ENCODE data around the gene HEXD.
"Not testable (repeated sequence)": the region's sequence is repeated elsewhere in the genome, so short reads cannot be mapped to it uniquely, and the experiment has no call there.

HEXD gene

DNA sequence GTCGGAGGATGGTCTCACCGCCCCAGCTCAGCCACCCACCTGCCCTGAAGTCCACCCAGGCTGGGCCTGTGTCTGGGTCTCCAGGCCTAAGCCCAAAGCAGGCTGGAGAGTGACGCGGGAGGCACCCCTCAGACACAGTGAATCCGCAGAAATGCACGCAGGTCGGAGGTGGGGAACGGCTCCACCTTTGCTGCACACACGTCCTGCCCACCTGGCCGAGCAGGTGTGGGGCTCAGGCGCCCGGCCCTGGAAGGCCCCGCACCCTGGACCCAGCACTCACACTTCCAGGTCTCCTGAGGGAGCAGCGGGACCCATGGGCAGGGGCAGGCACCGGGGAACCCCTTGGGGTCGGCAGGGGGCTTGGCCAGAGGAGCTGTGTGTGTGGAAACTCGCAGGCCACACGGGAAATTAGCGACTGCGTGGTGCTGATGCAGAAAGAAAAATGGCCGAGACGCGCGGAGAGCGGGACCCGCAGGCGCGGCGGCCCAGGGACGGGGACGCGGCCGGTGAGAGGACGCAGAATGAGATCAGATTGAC, 21.8 kb downstream of the HEXD start:
- DNase-seq (ENCODE audit: low read depth, low spot score) = no peak

DNA sequence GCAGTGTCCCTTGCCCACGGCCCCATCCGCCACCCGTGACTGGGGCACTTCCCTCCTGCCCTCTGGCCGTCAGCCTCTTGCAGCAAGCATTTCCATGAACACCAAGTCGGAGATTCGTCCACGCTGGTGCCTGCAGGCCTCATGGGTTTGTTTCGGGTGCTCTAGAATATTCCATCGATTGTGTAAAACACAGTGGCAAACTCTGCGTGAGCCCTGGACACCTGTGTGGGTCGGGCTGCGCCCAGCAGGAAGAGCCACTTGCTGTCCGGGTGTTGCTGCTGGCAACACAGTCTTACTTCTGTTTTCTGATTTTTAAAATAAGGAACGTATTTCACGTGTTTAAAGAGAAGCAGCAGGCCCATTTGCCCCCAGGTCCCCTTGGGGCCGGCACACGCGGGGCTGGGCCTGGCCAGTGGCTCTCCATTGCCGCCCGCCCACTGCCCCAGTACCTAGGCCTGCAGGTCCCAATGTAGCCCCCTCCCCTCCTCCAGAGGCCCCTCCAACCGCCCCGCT, 22.4 kb downstream of the HEXD start:
- no peak for DNase-seq (ENCODE audit: low read depth, low spot score)

DNA sequence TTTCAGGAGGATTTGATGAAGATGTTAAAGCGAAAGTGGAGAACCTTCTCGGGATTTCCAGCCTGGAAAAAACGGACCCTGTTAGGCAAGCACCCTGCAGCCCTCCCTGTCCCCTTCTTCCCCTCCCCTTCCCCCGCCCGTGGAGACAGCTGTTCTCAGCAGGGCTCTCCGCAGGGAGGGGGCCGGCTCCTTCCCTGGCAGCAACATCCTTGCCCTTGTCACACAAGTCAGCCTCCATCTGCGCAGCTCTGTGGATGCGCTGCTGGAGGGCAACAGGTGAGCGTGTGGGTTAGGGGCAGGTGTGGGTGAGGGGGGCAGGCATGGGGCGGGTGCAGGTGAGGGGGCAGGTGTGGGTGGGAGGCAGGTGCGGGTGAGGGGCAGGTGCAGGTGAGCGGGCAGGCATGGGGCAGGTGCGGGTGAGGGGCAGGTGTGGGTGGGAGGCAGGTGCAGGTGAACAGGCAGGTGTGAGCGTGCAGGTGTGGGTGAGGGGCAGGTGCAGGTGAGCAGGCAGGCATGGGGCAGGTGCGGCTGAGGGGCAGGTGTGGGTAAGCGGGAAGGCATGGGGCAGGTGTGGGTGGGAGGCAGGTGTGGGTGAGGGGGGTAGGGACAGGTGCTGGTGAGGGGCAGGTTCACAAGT, 23.0 kb downstream of the HEXD start:
- no peak for DNase-seq (ENCODE audit: low read depth, low spot score)

DNA sequence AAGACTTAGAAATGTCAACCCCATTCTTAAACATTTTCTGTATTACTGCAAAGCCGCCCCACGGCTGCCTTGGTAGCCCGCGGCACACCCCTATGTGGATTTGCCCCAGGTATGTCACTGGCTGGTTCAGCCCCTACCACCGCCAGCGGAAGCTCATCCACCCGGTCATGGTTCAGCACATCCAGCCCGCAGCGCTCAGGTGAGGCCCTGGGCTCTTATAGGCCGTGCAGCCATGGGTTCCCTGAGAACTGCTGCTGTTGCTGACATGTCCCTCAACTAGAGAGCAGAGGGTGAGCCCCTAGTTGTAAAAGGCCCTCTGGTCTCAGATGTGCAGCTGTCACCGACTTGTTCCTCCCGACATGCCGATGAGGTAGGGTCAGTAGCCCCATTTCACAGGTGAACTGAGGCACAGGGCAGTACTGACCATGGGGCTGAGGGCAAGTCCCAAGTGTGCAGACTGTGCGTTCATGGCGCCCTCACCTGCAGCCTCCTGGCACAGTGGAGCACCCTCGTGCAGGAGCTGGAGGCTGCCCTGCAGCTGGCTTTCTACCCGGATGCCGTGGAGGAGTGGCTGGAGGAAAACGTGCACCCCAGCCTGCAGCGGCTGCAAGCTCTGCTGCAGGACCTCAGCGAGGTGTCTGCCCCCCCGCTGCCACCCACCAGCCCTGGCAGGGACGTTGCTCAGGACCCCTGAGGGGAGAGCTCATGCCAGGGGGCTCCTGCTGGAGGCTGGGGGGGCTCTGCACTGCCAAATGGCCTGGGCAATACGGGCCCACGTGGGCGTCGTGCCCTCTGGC, 23.7 kb downstream of the HEXD start:
- no peak for DNase-seq (ENCODE audit: low read depth, low spot score)

DNA sequence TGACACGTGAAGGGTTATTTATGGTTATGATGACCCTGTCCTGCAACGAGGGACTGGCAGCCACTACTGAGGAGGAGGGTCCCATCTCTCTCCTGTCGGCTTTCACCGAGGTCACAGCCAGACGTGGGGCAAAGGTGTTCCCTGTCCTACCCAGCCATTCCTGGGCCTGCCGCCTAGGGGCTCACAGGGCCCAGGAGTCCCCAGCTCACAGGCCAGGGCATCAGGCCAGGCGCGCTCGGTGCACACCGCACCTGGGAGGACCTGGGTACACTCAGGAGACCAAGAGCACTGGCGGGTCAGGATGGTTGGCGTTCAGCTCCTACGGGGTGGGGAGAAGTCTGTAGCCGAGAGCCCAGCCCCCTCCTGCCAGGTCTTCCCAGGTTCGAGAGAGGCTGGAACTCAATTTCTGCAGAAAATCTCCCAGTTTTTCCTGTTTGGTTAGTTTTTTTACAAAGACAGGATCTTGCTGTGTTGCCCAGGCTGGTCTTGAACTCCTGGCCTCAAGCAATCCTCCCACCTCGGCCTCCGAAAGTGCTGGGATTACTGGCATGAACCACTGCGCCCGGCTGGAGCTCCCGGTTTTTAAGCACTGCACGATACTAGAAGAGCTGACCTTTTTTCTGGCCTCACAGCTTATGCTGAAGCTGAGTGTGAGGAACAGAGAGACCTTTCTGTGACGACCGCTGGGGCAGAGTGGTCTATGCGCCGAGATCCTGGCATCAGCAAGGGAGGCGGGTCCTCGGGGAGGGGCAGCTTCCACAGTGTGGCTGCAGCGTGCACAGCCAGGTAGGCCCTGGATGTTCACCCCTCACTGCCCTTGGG, 24.7 kb downstream of the HEXD start:
- no peak for DNase-seq (ENCODE audit: low read depth, low spot score)

DNA sequence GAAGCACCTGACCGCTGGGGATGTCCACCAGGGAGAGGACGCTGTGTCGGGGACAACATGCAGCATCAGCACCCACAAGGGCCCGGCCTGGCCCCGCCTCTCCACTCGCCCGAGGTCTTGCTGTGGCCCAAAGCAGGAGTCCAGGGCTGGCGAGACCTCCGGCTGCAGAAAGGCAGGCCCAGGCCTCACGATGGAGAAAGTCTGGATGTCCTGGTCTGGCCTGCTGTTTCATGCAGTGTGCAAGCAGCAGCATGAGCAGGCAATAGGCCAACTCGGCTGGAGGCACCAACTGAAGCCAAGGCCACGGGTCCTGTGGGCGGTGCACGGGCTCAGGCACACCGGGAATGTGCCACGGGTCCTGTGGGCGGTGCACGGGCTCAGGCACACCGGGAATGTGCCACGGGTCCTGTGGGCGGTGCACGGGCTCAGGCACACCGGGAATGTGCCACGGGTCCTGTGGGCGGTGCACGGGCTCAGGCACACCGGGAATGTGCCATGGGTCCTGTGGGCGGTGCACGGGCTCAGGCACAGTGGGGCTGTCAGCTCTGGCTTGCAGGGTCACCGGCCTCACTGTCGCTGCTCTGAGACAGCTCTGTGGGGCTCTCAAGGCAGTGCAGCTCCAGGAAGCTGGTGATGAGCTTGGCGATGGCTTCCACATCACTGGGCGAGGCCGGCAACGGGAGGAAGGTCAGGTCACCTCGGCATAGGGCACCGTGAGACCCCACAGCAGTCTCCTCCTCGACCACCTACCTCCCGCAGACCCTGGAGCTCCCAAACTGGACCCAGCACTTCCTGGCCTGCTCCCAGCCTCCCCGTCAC, 25.5 kb downstream of the HEXD start:
- no peak for DNase-seq (ENCODE audit: low read depth, low spot score)

DNA sequence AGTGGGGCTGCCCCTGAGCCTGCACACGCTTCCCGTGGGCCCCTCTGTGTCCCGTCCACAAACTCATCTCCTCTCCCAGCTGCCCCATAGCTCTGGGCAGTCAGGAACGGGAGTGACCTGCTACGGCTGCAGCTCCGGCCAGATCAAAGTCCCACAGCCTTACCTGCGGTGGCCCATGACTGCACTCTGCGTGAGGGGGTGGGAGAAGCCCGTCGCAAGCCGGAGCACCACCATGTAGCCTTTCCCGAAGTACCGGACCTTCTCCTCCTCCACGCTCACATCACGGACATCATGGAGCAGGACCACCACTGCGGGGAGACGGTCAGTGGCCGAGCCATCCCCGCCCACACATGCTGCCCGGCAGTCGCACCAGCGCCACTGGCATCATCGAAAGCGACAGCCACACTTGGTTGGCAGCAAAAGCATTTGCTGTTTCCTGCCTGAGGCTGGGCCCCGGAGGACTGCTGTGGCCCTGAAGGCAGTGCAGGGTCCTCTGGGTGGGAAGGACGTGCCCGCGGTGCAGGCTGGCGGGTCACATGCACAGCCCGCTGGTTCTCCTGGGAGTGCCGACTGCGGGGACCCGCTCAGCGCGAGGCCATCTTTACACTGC, 26.2 kb downstream of the HEXD start:
- DNase-seq (ENCODE audit: low read depth, low spot score) = no peak

DNA sequence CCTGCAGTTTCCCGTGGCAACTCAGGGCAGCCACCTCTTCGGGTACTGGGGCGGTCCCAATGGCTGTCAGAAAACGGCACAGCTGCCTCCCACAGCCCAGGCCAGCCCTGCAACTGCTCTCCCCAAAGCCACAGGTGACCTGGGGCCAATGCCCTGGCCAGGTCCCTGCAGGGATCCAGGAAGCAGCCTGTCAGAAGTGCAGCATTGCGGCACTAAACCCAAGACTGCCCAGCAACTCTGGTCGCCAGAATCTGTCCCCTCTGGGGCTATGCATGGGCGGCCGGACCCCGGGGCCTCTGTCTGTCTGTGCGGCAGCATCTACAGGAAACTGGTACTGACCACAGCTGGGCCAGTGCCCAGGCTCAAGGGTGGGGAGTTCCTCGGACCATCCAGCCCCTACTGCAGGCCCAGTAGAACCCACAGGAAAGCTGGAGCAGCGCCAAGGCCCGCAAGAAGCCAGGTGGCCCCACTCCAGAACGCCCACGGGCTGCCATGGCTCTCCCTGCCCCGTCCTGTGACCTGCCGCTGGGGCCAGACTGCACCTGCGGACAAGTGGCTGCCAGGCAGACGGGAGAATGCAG, 26.9 kb downstream of the HEXD start:
- DNase-seq (ENCODE audit: low read depth, low spot score) = no peak

DNA sequence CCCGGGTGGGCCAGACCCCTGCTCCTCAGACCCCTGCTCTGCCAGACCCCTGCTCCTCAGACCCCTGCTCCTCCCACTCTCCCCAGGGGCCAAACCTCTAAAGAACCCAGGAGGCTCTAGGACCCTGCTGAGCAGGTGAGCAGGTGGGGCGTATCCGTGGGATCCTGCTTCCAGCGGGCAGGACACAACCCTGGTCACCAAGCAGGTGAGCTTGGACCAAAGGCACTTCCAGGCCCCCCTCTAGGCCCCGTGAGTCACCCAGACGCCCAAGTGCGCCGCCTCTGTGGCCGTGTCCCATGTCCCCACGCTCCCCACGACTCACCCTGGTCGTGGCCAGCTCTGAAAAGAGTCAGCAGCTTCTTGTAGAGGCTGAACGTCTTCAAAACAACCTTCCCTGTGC, 27.4 kb downstream of the HEXD start:
- DNase-seq (ENCODE audit: low read depth, low spot score) = no peak

DNA sequence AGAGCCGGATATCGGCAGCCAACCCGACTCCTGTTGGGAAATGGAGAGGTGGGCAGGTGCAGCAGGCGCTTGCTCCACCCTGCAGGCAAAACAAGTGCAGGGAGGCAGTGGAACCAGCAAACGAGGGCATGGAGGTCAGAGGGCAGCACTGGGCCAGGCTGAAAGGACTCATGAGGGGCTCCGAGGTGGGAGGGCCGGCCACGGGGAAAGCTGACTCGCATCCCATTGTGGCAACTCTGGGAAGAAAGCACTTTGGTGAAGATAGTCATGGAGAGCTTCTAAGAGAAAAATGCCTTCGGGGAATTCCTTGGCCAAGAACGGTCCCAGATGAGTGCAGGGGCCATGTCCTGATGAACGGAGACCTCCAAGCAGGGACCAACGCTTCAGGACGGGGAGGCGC, 28.0 kb downstream of the HEXD start:
- DNase-seq (ENCODE audit: low read depth, low spot score) = no peak

DNA sequence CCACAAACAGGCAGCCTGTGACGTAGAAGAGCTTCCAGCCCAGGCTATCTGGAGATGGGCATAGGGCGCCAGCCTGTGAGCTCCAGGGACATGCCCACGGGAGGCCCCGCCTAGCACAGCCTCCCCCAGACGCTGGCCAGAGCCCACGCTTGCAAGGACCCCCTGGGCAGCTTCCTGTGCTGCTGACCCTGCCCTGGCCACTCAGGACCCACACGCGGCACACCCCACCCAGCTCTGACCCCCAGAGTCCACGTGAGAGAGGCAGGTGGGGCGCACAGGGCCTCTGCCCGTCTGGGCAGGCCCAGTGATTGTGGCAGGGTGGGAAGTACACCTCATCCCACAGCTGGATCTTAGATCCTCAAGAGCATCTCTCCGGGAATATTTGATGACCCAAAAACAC, 28.5 kb downstream of the HEXD start:
- no peak for DNase-seq (ENCODE audit: low read depth, low spot score)

DNA sequence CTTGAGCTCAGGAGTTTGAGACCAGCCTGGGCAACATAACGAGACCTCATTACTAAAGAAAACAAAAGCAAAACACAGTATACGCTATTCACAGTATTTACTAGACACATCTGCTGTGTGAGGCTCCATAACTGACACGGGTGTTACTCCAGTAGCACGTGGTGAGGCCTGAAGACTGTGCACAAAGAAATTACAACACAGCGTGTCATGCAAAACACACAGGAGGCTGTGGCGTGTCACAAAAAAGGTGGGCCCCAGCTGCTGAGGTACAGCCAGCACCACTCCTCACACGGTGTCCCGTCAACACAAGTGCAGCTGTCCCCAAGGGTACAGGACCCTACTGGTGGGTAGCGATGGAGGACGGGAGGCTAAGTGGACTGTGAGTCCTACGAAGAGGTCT, 29.7 kb downstream of the HEXD start:
- no peak for DNase-seq (ENCODE audit: low read depth, low spot score)

DNA sequence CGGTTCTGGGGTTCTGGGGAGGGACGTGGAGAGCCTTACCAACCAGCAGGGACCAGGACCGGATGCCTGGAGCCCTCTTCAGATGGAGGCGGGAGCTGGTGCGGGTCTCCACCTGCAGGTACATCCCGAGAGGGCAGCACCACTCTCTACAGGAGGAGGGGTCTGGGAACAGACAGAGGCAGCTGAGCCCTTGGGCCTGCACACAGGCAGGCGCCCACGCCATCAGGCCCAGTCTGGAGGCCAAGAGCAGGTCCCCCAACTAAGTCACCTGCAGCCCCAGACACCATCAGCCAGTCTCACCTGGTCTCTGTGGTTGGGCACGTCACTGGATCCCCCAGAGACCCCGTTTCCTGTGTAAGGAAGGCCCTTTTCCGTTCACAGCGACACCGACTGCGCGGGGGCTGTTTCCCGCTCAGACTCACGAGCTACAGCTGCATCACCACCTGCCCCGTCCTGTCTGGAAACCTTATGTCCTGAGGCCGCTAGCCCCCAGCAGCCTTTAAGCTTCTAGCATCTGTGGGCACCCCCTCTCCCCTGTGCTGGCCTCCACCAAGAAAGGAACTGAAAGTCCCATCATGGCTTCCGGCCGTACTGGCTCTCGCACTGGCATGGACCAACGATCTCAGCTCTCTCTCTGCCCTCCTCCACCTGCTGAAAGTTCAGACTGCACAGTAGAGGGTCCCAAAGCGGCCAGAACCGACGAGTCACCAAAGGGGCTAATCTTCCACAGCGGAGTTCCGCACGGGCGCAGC, 31.2 kb downstream of the HEXD start:
- peak; percentile 38 for DNase-seq (ENCODE audit: low read depth, low spot score)

DNA sequence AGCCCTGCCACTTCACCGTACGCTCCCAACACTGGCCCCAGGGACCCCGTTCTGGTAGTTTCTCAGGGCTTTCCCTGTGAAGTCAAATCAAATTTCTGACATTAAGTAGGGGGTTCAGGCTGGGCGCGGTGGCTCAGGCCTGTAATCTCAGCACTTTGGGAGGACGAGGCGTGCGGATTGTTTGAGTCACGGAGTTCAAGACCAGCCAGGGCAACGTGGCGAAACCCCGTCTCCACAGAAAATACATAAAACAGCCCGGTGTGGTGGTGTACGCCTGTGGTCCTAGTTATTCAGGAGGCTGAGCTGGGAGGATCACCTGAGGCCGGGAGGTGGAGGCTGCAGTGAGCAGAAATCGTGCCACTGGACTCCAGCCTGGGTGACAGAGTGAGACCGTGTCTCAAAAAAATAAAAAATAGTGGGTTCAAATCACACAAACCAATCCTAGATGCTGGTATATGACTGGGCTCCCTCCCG, 31.8 kb downstream of the HEXD start:
- DNase-seq (ENCODE audit: low read depth, low spot score) = no peak

DNA sequence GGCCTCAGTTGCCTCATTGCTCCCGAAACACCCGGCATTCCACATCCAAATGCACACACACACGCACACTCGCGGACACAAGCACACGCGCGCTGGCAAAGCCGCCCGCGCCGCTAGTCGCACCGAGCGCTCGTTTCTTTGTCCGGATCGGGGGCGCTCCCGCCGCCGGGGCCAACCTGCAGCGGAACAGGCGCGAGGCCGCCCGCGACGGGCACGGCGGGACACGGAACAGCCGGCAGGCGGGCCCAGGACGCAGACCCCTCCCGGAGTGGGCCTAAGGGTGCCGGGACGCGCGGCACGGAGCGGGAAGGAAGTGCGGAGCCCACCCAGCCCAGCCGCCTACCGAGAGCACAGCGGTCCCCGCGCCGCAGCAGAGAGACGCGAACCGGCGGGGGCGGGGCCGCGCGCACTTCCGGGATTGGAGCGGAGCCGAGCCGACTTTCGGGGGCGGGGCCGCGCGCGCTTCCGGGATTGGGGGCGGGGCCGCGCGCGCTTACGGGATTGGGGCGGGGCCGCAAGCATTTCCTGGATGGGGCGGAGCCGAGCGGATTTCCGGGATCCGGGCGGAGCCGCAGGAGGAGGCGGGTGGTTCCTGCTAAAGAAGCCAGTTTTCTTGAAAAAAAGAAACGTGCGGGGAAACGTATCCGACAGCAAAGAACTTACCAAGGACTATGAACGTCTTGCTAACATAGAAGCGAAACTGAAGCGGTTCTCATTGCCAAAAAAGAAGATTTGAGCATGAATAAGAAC, 32.4 kb downstream of the HEXD start, which contains the start of gene CYBC1:
Gene CYBC1, minus strand, starts transcription at position 396 of the 750 bp plus-strand sequence. CDS start 1,498 bp downstream, outside the sequence.
- DNase-seq (ENCODE audit: low read depth, low spot score) = peak; percentile 90

DNA sequence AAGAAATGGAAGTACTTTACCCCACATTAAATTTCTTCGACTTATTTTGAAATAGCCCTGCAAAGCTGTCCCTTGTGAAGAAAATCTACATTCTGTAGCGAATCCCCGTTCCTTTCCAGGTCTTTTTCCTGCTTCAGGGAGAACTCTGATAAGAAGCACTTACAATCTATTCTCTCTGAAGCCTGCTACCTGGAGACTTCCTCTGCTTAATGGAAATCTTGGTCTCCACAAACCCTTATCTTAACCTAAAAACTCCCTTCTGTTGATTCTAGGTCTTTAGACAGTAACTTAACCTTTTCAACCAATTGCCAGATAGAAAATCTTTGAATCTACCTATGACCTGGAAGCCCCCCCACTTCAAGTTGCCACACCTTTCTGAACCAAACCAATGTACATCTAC, 34.0 kb downstream of the HEXD start:
- no peak for DNase-seq (ENCODE audit: low read depth, low spot score)

DNA sequence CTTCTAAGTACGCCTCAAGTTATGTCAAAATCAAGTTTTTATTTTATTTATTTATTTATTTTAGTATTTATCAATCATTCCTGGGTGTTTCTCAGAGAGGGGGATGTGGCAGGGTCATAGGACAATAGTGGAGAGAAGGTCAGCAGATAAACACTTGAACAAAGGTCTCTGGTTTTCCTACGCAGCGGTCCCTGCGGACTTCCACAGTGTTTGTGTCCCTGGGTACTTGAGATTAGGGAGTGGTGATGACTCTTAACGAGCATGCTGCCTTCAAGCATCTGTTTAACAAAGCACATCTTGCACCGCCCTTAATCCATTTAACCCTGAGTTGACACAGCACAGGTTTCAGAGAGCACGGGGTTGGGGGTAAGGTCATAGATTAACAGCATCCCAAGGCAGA, 35.0 kb downstream of the HEXD start:
- not testable (repeated sequence) for DNase-seq (ENCODE audit: low read depth, low spot score)

DNA sequence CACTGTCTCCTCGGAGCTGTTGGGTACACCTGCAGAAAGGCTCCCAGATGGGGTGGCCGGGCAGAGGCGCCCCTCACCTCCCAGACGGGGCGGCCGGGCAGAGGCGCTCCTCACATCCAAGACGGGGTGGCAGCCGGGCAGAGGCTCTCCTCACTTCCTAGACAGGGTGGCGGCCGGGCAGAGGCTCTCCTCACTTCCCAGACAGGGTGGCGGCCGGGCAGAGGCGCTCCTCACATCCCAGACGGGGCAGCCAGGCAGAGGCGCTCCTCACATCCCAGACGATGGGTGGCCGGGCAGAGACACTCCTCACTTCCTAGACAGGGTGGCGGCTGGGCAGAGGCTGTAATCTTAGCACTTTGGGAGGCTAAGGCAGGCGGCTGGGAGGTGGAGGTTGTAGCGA, 35.6 kb downstream of the HEXD start:
- DNase-seq (ENCODE audit: low read depth, low spot score) = not testable (repeated sequence)

All from activated CD4-positive, CD25-positive, alpha-beta regulatory T cell treated with anti-CD3 and anti-CD28 coated beads, Interleukin-2, amount 50 U/mL, for 16 hours (primary cell).